ENCODE data around the gene KRTCAP2.

KRTCAP2 gene

DNA sequence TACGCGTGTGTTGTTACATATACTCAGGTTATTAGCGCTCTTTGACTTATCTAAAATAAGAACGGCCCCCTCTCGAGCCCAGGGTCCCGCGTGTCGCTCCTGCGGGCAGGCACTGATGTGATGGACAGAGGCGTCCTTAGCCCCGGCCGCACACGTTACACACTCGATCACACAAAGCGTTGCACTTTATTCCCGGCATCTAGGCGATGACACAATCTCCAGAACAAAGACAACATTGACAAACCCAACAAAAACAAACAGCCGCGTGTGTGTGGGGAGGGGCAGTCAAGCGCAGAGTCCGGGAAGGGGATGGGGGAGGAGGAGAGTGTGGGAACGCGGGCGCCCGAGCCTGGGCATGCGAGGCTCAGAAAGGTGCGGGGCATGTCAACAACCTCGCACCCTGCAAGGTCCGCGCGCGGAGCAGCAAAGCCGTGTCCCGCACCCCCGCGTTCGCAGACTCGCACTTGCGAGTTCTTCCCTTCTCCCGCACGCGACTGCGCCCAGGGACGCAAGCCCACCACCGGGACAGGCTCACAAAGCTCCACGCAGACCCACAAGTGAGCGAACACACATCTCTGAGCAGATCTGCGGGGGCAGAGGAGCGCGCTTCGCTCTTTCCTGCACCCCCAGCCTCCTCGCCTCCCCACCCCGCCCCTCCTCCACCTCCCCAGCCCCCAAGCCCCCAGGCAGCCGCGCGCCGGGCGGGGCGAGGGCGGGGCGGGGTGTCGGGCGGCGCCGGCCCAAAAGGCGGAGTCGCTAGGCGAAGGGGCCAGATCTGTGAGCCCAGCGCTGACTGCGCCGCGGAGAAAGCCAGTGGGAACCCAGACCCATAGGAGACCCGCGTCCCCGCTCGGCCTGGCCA, 45.8 kb downstream of the KRTCAP2 start, which contains the start of gene EFNA1:
Gene EFNA1, plus strand, starts transcription at position 772 of the 862 bp plus-strand sequence. CDS start 102 bp downstream, outside the sequence.
- no peak within 1 kb of the TSS for H3K27ac ChIP-seq (replicated peaks)
- peaks cover 31% of the 10 kb centered on the region for H3K27me3 ChIP-seq (ENCODE audit: insufficient read depth, poor library complexity, severe bottlenecking)
- peak within 1 kb of the TSS; percentile 24 for H3K4me3 ChIP-seq (replicated peaks; ENCODE audit: insufficient read depth, low read length)
- DNase-seq (ENCODE audit: low read depth in 1 of 2, low spot score in 1 of 2), result no peak
- TF ChIP-seq POLR2AphosphoS5 (IDR thresholded peaks at IDR 0.05; ENCODE audit: low read depth) (no peak), SPI1 (IDR thresholded peaks at IDR 0.05; ENCODE audit: borderline replicate concordance, low read depth) (no peak), GABPA (IDR thresholded peaks at IDR 0.05; ENCODE audit: low read depth) (no peak), CTCF (IDR thresholded peaks at IDR 0.05; ENCODE audit: insufficient read depth, low read length) (no peak)
- TF ChIP-seq, protein P1, sequence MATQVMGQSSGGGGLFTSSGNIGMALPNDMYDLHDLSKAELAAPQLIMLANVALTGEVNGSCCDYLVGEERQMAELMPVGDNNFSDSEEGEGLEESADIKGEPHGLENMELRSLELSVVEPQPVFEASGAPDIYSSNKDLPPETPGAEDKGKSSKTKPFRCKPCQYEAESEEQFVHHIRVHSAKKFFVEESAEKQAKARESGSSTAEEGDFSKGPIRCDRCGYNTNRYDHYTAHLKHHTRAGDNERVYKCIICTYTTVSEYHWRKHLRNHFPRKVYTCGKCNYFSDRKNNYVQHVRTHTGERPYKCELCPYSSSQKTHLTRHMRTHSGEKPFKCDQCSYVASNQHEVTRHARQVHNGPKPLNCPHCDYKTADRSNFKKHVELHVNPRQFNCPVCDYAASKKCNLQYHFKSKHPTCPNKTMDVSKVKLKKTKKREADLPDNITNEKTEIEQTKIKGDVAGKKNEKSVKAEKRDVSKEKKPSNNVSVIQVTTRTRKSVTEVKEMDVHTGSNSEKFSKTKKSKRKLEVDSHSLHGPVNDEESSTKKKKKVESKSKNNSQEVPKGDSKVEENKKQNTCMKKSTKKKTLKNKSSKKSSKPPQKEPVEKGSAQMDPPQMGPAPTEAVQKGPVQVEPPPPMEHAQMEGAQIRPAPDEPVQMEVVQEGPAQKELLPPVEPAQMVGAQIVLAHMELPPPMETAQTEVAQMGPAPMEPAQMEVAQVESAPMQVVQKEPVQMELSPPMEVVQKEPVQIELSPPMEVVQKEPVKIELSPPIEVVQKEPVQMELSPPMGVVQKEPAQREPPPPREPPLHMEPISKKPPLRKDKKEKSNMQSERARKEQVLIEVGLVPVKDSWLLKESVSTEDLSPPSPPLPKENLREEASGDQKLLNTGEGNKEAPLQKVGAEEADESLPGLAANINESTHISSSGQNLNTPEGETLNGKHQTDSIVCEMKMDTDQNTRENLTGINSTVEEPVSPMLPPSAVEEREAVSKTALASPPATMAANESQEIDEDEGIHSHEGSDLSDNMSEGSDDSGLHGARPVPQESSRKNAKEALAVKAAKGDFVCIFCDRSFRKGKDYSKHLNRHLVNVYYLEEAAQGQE (IDR thresholded peaks at IDR 0.05; ENCODE audit: insufficient replicate concordance, low read depth), result no peak

DNA sequence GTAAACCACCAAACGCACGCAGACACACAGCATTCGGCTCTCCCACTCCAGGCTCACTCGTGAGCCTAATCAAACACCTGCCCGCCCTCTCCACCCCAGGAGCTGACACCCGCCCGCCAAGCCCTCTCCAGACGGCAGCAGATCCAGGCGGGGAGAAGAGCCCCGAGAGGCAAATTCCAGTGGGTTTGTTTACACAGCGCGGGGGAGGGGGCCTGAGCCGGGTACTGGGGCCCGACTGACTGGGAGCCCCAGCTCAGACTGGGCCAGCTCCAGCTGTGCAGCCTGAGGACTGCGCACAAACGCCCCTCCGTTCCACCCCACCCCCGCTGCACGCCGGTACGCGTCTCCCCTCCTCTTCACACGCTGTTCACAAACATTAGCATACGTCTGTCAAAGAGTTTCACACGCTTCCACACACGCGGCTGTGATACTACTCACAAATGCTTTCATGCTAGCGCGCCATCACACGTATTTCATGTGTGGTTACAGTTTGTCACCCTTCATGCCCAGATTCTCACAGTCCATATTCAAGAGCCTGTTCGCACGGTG, 46.5 kb downstream of the KRTCAP2 start:
- Histone ChIP-seq H3K27me3 (ENCODE audit: insufficient read depth, poor library complexity, severe bottlenecking) (peaks cover 31% of the 10 kb centered on the region), H3K27ac (replicated peaks) (no peak overlapping the region), H3K4me3 (replicated peaks; ENCODE audit: insufficient read depth, low read length) (no peak overlapping the region)
- DNase-seq (ENCODE audit: low read depth in 1 of 2, low spot score in 1 of 2), result peak in 1 of 2 experiments; percentile 15
- TF ChIP-seq POLR2AphosphoS5 (IDR thresholded peaks at IDR 0.05; ENCODE audit: low read depth) (no peak), CTCF (IDR thresholded peaks at IDR 0.05; ENCODE audit: insufficient read depth, low read length) (no peak), GABPA (IDR thresholded peaks at IDR 0.05; ENCODE audit: low read depth) (no peak), SPI1 (IDR thresholded peaks at IDR 0.05; ENCODE audit: borderline replicate concordance, low read depth) (no peak)
- TF ChIP-seq, protein P1 (IDR thresholded peaks at IDR 0.05; ENCODE audit: insufficient replicate concordance, low read depth), result no peak

- TF ChIP-seq GABPA (IDR thresholded peaks at IDR 0.05; ENCODE audit: low read depth) (no peak), SPI1 (IDR thresholded peaks at IDR 0.05; ENCODE audit: borderline replicate concordance, low read depth) (no peak), POLR2AphosphoS5 (IDR thresholded peaks at IDR 0.05; ENCODE audit: low read depth) (no peak), CTCF (IDR thresholded peaks at IDR 0.05; ENCODE audit: insufficient read depth, low read length) (no peak)
- TF ChIP-seq, protein P1 (IDR thresholded peaks at IDR 0.05; ENCODE audit: insufficient replicate concordance, low read depth), result no peak
- Histone ChIP-seq H3K27me3 (ENCODE audit: insufficient read depth, poor library complexity, severe bottlenecking) (peaks cover 31% of the 10 kb centered on the region), H3K27ac (replicated peaks) (no peak overlapping the region), H3K4me3 (replicated peaks; ENCODE audit: insufficient read depth, low read length) (no peak overlapping the region)
- no peak for DNase-seq (ENCODE audit: low read depth in 1 of 2, low spot score in 1 of 2)
Measured at GRCh38 chr1:155125946-155126555, 47.1 kb downstream of the KRTCAP2 start.

Measured in HL-60 (cell line).